ENCODE measurements around the gene APBA2. TPM values are rescaled to one million over a fixed set of nuclear protein-coding genes. Genes with fewer than 3 reads are reported as not detected.

Gene APBA2
- total RNA-seq, 1 experiment from 2014 or later: 11.2 TPM

- TF ChIP-seq STAT6 (CRISPR knock-in tag; conservative IDR thresholded peaks at IDR 0.05; ENCODE audit: low read depth) (no peak), ATF1 (CRISPR knock-in tag; IDR thresholded peaks at IDR 0.05) (no peak), IRF1 (CRISPR knock-in tag; IDR thresholded peaks at IDR 0.05) (no peak), PRDM15 (CRISPR knock-in tag; IDR thresholded peaks at IDR 0.05) (no peak), TCF7 (CRISPR knock-in tag; IDR thresholded peaks at IDR 0.05; ENCODE audit: low read depth) (no peak)
Observed at GRCh38 chr15:29045717-29046116, 159.9 kb downstream of the APBA2 start (continued).

- ChIA-PET POLR2A (no interaction called here), CTCF (interaction anchor here (3.5 kb wide), 1 partner anchor 43 kb away, joined by 12 read pairs; no protein-coding TSS in a partner anchor)
- peaks cover 7% of the 10 kb centered on the region for H3K4me1 Mint-ChIP-seq
- H3K36me3 Mint-ChIP-seq: no peaks in the 10 kb centered on the region
- no peaks in the 10 kb centered on the region for H3K9me3 Mint-ChIP-seq
- H3K27me3 Mint-ChIP-seq (ENCODE audit: low read depth): no peaks in the 10 kb centered on the region
- no peak overlapping the region for H3K4me3 Mint-ChIP-seq
- DNase-seq (ENCODE audit: low spot score) (no peak), ATAC-seq (no peak)
- no peak overlapping the region for H3K27ac Mint-ChIP-seq
- no peak for TF ChIP-seq ATF6 (CRISPR knock-in tag; IDR thresholded peaks at IDR 0.05)
- TF ChIP-seq NR3C1 (CRISPR knock-in tag; conservative IDR thresholded peaks at IDR 0.05; ENCODE audit: low read depth): no peak
Observed at GRCh38 chr15:29046281-29046810, 160.6 kb downstream of the APBA2 start.

GRCh38 chr15:29046977-29047376 lies 161.2 kb downstream of the APBA2 start:
- DNase-seq (ENCODE audit: low spot score) (no peak), ATAC-seq (no peak)
- Mint-ChIP-seq H3K27ac (no peak overlapping the region), H3K4me3 (no peak overlapping the region), H3K27me3 (ENCODE audit: low read depth) (no peaks in the 10 kb centered on the region), H3K4me1 (peaks cover 7% of the 10 kb centered on the region), H3K9me3 (no peaks in the 10 kb centered on the region), H3K36me3 (no peaks in the 10 kb centered on the region)
- CTCF ChIA-PET: no interaction called here
- POLR2A ChIA-PET: no interaction called here
- TF ChIP-seq PRRX2 (CRISPR knock-in tag; IDR thresholded peaks at IDR 0.05): no peak
- TF ChIP-seq NR3C1 (CRISPR knock-in tag; conservative IDR thresholded peaks at IDR 0.05; ENCODE audit: low read depth): no peak
- no peak for TF ChIP-seq MYBL2 (CRISPR knock-in tag; IDR thresholded peaks at IDR 0.05)
- TF ChIP-seq ATF1 (CRISPR knock-in tag; IDR thresholded peaks at IDR 0.05): no peak
- TF ChIP-seq PREB (CRISPR knock-in tag; IDR thresholded peaks at IDR 0.05; ENCODE audit: borderline replicate concordance): no peak
- no peak for TF ChIP-seq ZNF416 (CRISPR knock-in tag; IDR thresholded peaks at IDR 0.05)
- no peak for TF ChIP-seq ATF6 (CRISPR knock-in tag; IDR thresholded peaks at IDR 0.05)
- no peak for TF ChIP-seq ZNF232 (CRISPR knock-in tag; IDR thresholded peaks at IDR 0.05)
- TF ChIP-seq JUN (CRISPR knock-in tag; IDR thresholded peaks at IDR 0.05): no peak
- TF ChIP-seq AR (CRISPR knock-in tag; IDR thresholded peaks at IDR 0.05): no peak
- TF ChIP-seq ZBTB21 (CRISPR knock-in tag; IDR thresholded peaks at IDR 0.05; ENCODE audit: borderline replicate concordance): no peak
